IMR-90 (cell line): ENCODE data around the gene NNMT. TPM values are rescaled to one million over a fixed set of nuclear protein-coding genes. Genes with fewer than 3 reads are reported as not detected.

Experiments used
- ATAC-seq: fragments of 200-7000 bp; cut with Tn5 transposase; 2 replicates; pipeline ENCODE4 v1.9.1; 2020; ENCODE audit warnings: low read depth, mild to moderate bottlenecking, moderate library complexity
- BruUV-seq: library from RNA; stranded (reverse); fragments of 400-500 nt; replicated peaks from 2 replicates; lab custom pipeline; 2021; lab: Mats Ljungman, UMichigan
- CTCF ChIA-PET: fragments of 300-600 bp; formaldehyde crosslinking; extraction: SDS; loops from one replicate; lab custom pipeline; 2021; ENCODE audit warnings: antibody characterized with exemption; lab: Yijun Ruan, JAX
- POLR2A ChIA-PET: fragments of 300-600 bp; sonication (Branson Sonifier 250); formaldehyde crosslinking; loops from one replicate; lab custom pipeline; 2022; ENCODE audit warnings: antibody characterized with exemption; ENCODE audit not compliant: unreplicated experiment; lab: Charles Lee
- DNase-seq: peaks from one replicate; pipeline ENCODE4 v3.0.0; 2013
- H2AFZ ChIP-seq: replicated peaks from 2 replicates; pipeline ENCODE3; 2013; ENCODE audit warnings: low read length, mild to moderate bottlenecking; ENCODE audit not compliant: poor library complexity
- H2AK5ac ChIP-seq: 2 replicates; pipeline ENCODE4 v1.6.1; 2013; ENCODE audit warnings: low read depth, low read length, inconsistent platforms
- H2AK9ac ChIP-seq: replicated peaks from 2 replicates; pipeline ENCODE3; 2013; ENCODE audit warnings: mild to moderate bottlenecking, low read depth, low read length, moderate library complexity; ENCODE audit not compliant: poor library complexity
- H2BK120ac ChIP-seq: 2 replicates; pipeline ENCODE4 v1.6.1; 2013; ENCODE audit warnings: low read depth, low read length, inconsistent platforms
- H2BK15ac ChIP-seq: 3 replicates; pipeline ENCODE4 v1.6.1; 2013; ENCODE audit warnings: low read depth, low read length, inconsistent platforms
- H2BK20ac ChIP-seq: 2 replicates; pipeline ENCODE4 v1.6.1; 2013; ENCODE audit warnings: low read depth, mild to moderate bottlenecking, inconsistent platforms, low read length, moderate library complexity
- H2BK5ac ChIP-seq: 2 replicates; pipeline ENCODE4 v1.6.1; 2013; ENCODE audit warnings: mild to moderate bottlenecking, low read depth, low read length, inconsistent platforms; ENCODE audit not compliant: poor library complexity, severe bottlenecking
- H3K14ac ChIP-seq: replicated peaks from 2 replicates; pipeline ENCODE4 v1.6.1; 2013; ENCODE audit warnings: low read depth, low read length, inconsistent platforms
- H3K18ac ChIP-seq: 2 replicates; pipeline ENCODE4 v1.6.1; 2013; ENCODE audit warnings: low read depth, low read length, control low read depth
- H3K23ac ChIP-seq: 2 replicates; pipeline ENCODE4 v1.6.1; 2013; ENCODE audit warnings: low read depth, low read length, inconsistent platforms
- H3K27ac ChIP-seq: 2 replicates; pipeline ENCODE4 v1.5.1; 2013; ENCODE audit warnings: mild to moderate bottlenecking, control low read depth, low read length; ENCODE audit not compliant: insufficient read depth
- H3K27me3 ChIP-seq: 2 replicates; pipeline ENCODE4 v1.6.1; 2013; ENCODE audit warnings: low read length; ENCODE audit not compliant: control insufficient read depth, insufficient read depth
- H3K36me3 ChIP-seq: 2 replicates; pipeline ENCODE4 v1.6.1; 2013; ENCODE audit warnings: low read length, mixed read lengths; ENCODE audit not compliant: control insufficient read depth, insufficient read depth
- H3K4ac ChIP-seq: 2 replicates; pipeline ENCODE4 v1.6.1; 2013; ENCODE audit warnings: low read depth, low read length, inconsistent platforms
- H3K4me1 ChIP-seq: 2 replicates; pipeline ENCODE4 v1.6.1; 2013; ENCODE audit warnings: low read length, mixed read lengths; ENCODE audit not compliant: control insufficient read depth, insufficient read depth
- H3K4me2 ChIP-seq: 2 replicates; pipeline ENCODE4 v1.6.1; 2013; ENCODE audit warnings: low read depth, mild to moderate bottlenecking, control low read depth, low read length, moderate library complexity
- H3K4me3 ChIP-seq: 2 replicates; pipeline ENCODE4 v1.5.1; 2013; ENCODE audit warnings: low read depth, mild to moderate bottlenecking, control low read depth, low read length, moderate library complexity; ENCODE audit not compliant: insufficient read depth
- H3K56ac ChIP-seq: 2 replicates; pipeline ENCODE4 v1.6.1; 2013; ENCODE audit warnings: low read length, inconsistent platforms; ENCODE audit not compliant: insufficient read depth; ENCODE audit errors: extremely low read depth
- H3K79me1 ChIP-seq, 2 experiments: 2 replicates each; pipeline ENCODE4 v1.6.1; 2013; ENCODE audit warnings: low read length in 2 of 2, inconsistent platforms in 1 of 2, low read depth in 1 of 2
- H3K9ac ChIP-seq: 2 replicates; pipeline ENCODE4 v1.6.1; 2013; ENCODE audit warnings: low read depth, low read length, control low read depth
- H3K9me1 ChIP-seq: 2 replicates; pipeline ENCODE4 v1.6.1; 2013; ENCODE audit warnings: low read length, inconsistent platforms; ENCODE audit not compliant: insufficient read depth
- H3K9me3 ChIP-seq: 2 replicates; pipeline ENCODE4 v1.6.1; 2013; ENCODE audit warnings: low read length; ENCODE audit not compliant: control insufficient read depth, insufficient read depth
- H4K20me1 ChIP-seq: 2 replicates; pipeline ENCODE4 v1.6.1; 2013; ENCODE audit warnings: low read length, inconsistent platforms; ENCODE audit not compliant: insufficient read depth
- H4K5ac ChIP-seq: 2 replicates; pipeline ENCODE4 v1.6.1; 2013; ENCODE audit warnings: mild to moderate bottlenecking, low read depth, low read length, control low read depth
- H4K8ac ChIP-seq, 2 experiments: 2 replicates each; pipeline ENCODE4 v1.6.1; 2013; ENCODE audit warnings: low read depth in 2 of 2, low read length in 2 of 2, control low read depth in 1 of 2, inconsistent platforms in 1 of 2
- H4K91ac ChIP-seq: 2 replicates; pipeline ENCODE4 v1.6.1; 2013; ENCODE audit warnings: low read depth, low read length, inconsistent platforms; ENCODE audit not compliant: insufficient read depth
- MAZ ChIP-seq: IDR thresholded peaks from 2 replicates; pipeline ENCODE4 v1.6.1; 2012; ENCODE audit warnings: low read depth, mild to moderate bottlenecking, low read length, improper control_type of control experiment, moderate library complexity, borderline replicate concordance
- WGBS, 2 experiments: methylation state at CpG; one replicate each; pipeline versions ENCODE4 v1.1.5 to v1.1.7; 2013; ENCODE audit warnings: missing lambda C conversion rate in 2 of 2; ENCODE audit not compliant: insufficient read length in 1 of 2; ENCODE audit errors: extremely low coverage in 2 of 2; 5-methylcytosine and 5-hydroxymethylcytosine counted together
- dilution Hi-C: fragments of 300-500 bp; cut with HindIII; formaldehyde crosslinking; loops from one replicate; pipeline ENCODE4 v1.14.3; 2018; ENCODE audit warnings: low sequenced_read_pairs; ENCODE audit not compliant: unreplicated experiment
- in situ Hi-C: fragments of 300-500 bp; cut with MboI; formaldehyde crosslinking; loops from 3 replicates; pipeline ENCODE4 v1.14.3; 2019; ENCODE audit warnings: low sequenced_read_pairs, inconsistent platforms, mixed read lengths
- intact Hi-C: fragments of 100-400 bp; cut with micrococcal nuclease; formaldehyde crosslinking; loops from 2 replicates; pipeline ENCODE4 v1.10.0; 2022
- polyA plus RNA-seq, 3 experiments: library from polyadenylated mRNA; depleted of rRNA; stranded (reverse); fragments of >200 nt; gene quantifications; 2 replicates each; pipeline ENCODE4 v1.2.3, GENCODE V29; 2012; ENCODE audit warnings: low replicate concordance in 1 of 3
- total RNA-seq: library from RNA; depleted of rRNA; stranded (reverse); fragments of >200 nt; gene quantifications from 2 replicates; pipeline ENCODE4 v1.2.3, GENCODE V29; 2012

The NNMT gene
- total and polyA plus RNA-seq, 2 of the 4 experiments (the other 2 are of a cell fraction) = 79.7 to 108 TPM

GRCh38 chr11:114252767-114253166 is 43.4 kb upstream of the NNMT start:
- no peak overlapping the region for H2BK5ac ChIP-seq
- H4K20me1 ChIP-seq = no peaks in the 10 kb centered on the region
- no peaks in the 10 kb centered on the region for H3K9me3 ChIP-seq
- H3K36me3 ChIP-seq = no peaks in the 10 kb centered on the region
- no peak overlapping the region for H3K4me2 ChIP-seq
- no peak overlapping the region for H4K8ac ChIP-seq
- in situ Hi-C loops = no loop called here
- no peak overlapping the region for H3K56ac ChIP-seq
- no peak overlapping the region for H3K27ac ChIP-seq
- BruUV-seq = no TSS peak
- no peak overlapping the region for H2BK20ac ChIP-seq
- no peak overlapping the region for H3K4ac ChIP-seq
- no peak overlapping the region for H3K23ac ChIP-seq
- H2AK9ac ChIP-seq = no peak overlapping the region
- intact Hi-C loops = no loop called here
- ATAC-seq (no peak), DNase-seq (no peak)
- H2BK120ac ChIP-seq = no peak overlapping the region
- CTCF ChIA-PET = interaction anchor here (0.6 to 1.8 kb wide), 2 partner anchors 8 to 323 kb away, joined by 4 to 13 read pairs; no protein-coding TSS in a partner anchor
- no peak overlapping the region for H3K14ac ChIP-seq
- WGBS, 2 experiments = 36% methylated on average over 3 of the region's 9 CpGs; no CpG with 5 or more reads in 1 of the 2 experiments
- no peak overlapping the region for H2AK5ac ChIP-seq
- no peak overlapping the region for H3K18ac ChIP-seq
- no peak overlapping the region for H4K91ac ChIP-seq
- H3K79me1 ChIP-seq = no peaks in the 10 kb centered on the region
- H3K4me1 ChIP-seq = no peaks in the 10 kb centered on the region
- no peak overlapping the region for H3K9ac ChIP-seq
- POLR2A ChIA-PET = no interaction called here
- H3K4me3 ChIP-seq = no peak overlapping the region
- peaks cover 18% of the 10 kb centered on the region; the same call in 1 of the 2 replicates for H3K27me3 ChIP-seq
- no peak overlapping the region for H2BK15ac ChIP-seq
- H4K5ac ChIP-seq = no peak overlapping the region
- H3K9me1 ChIP-seq = no peaks in the 10 kb centered on the region
- no peak overlapping the region for H2AFZ ChIP-seq
- TF ChIP-seq MAZ = no peak
- dilution Hi-C loops = no loop called here
